Lung microvascular endothelial cell (primary cell): ENCODE data around the gene NEK7. TPM values are rescaled to one million over a fixed set of nuclear protein-coding genes. Genes with fewer than 3 reads are reported as not detected.
"Not testable (repeated sequence)": the region's sequence is repeated elsewhere in the genome, so short reads cannot be mapped to it uniquely, and the experiment has no call there.

Source experiments
- DNase-seq, 2 donors: peaks; one replicate each; pipeline versions ENCODE4 v3.0.0 to v3.0.0-alpha.2; 2010; ENCODE audit warnings: low read depth in 2 of 2
- total RNA-seq: library from RNA; depleted of rRNA; stranded (reverse); fragments of >200 nt; gene quantifications from 2 replicates; pipeline ENCODE4 v1.2.1, GENCODE V29; 2014

The NEK7 gene
- total RNA-seq, 1 donor from 2014 or later: 57.1 TPM

DNA sequence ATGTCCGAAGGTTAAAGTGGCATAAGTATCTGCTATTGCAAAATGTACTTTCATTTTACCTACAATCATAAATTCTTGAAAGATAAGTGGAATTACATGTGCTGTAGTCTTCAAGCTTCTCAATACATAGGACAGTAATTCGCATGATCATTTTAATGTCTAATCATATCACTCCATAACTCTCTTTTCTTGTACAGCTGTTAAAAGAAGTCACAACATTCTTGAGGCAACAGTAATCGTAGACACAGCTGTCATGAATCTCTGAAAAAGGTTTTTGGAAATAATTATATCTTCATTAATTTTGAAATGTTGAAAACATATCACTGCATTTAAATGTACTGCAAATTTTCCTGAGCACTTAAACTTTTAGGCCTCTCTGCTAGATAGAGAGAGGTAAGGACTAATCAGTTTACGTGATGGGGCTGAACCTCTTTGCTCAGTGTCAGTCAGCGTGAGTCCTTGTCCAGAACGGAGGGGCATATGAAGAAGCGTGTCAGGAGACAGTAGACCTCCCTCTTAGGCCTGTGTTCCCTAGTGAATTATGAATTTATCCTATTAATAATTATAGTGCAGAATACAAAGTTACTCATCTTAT lies 133.4 kb downstream of the NEK7 start:
- DNase-seq: no peak

DNA sequence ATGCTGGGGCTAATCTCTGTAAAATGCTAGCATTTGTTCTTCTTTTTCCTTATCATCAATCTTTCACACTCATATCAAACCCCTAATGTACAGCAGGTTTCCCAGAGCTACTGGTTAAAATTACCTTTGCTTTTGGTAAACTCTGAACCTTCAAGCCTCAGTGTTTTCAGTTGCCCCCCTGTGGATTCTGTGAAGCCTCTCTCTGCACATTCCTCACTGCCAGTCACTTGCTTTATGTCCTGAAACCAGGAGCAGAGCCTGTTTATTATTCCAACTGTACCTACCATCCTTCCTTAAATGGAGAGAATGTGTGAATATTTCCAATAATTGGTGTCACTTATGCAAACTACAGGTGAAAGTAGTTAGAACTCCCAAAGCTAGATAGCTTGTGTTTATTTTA lies 134.2 kb downstream of the NEK7 start:
- no peak for DNase-seq

DNA sequence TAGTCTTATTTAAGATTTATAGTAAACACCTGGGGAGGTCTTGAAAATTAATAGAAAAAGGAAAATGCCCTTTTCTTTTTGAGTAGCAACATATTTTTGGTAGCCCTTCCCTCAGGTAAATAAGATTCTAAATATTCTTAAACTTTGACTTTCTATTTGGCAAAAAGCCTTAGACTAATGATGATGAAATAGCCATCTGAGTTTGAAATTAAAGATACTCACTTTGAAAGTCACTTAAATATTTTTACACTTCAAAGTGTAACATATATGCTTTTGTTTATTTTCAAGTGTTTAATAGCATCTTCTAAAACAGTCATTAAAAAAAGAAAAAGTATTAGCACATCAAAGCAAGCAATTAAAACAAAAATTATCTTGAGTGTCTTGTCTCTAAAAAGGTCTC lies 135.1 kb downstream of the NEK7 start:
- no peak for DNase-seq

DNA sequence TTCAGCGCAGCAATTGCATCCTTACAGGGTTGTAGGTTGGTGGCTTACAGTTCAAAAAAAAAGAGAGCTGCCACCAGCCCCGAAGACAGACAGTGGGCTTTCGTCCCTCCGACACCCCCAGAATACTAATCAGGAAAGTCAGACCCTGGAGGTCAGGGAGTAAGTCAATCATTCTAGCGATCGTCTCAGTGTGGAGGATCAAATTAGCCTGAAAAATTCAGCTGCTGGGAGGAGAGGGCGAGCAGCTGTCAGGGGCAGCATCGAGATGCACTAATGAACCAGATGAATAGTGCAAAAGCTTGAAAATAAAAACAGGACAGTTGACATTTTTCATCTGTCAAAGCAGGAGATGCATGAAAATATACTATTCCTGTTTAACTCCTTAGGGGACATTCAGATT lies 138.4 kb downstream of the NEK7 start:
- no peak for DNase-seq

DNA sequence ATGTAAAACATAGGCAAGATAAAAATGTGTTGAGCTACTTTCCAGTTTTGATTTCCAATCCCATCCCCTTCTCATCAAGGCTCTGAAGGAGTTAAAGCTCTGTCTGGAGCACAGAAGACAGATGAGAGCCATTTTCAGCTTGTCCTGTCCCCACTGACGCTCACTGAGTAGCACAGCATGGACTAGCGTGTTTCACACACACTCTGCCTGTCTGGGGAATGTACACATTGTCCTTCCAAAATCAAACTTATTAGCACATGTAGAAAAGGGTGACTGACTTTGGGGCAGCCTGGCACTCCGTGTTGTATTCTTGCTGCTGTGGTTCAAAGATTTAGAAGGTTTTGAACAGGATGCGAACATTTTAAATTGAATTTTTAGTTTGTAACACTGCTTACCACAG lies 139.2 kb downstream of the NEK7 start:
- no peak for DNase-seq

DNA sequence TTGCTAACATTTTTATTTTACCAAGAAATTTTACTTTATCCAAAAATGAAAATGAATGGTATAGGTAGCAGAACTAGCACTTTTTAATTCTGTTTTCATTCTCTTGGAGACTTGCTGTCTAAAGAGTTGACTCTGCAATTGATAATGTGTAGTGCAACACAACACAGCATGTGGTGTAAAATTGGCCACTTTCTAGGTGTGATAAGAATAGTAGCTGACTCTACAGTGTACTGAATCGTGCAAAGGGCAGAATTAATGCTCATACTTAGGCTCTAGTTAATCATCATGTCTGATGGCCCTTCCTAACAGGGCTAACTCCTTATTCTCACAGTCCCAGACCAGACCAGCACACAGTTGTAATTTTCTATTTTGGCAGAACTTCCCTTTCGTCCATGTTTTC lies 140.5 kb downstream of the NEK7 start:
- no peak for DNase-seq

DNA sequence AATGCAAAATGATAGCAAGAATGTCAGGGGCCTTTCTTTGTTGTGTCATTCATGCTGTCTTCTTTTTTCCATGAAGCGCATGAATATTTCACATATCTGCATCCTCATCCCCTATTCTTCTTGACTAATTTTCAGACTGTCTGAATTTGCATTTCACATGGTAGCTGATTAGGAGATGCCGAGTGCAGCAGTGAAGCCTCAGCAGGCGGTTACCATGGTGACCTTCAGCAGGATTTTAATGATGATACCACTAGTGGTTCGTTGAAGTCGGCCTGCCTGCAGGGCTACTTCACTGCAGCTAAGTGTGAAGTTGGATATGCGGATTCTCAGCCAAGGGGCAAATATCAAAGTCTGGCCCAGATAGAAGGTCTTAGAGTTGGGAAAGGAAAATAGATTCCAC lies 141.8 kb downstream of the NEK7 start:
- no peak for DNase-seq

DNA sequence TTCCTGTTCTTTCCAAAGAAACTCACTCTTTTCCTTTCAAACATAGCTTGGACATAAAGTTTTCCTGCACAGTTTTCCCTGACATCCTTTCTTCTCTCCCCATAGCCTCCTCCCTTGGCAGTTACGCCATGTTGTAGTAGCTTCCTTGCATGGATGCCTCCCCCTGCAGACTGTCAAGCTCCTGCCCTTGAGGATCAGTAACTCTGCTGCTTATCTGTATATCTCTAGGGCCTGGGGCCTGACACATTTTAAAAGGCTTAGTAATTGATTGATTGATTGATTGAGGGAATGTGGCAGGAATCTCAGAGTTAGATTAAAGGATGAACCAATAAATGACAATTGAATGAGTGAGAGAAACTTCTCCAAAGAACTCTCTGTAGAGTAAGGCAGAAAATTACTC lies 143.7 kb downstream of the NEK7 start:
- DNase-seq: no peak

DNA sequence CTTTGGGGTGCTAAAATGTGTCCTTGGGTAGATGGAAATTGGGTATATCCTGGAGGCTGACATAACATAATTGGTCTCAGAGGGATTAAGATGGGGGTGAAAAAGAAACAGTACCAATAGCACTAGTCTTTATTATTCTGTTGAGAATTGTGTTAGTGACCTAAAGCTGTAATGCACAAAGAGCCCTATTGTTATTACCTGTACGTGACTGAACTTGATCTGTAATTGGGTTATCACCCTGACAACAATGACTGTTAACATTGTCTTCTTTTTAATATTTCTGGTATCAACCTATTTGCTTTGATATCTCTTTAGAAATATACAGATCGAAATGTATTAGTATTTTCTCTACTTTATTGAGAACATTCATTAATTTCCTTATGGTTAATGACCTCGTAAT lies 147.6 kb downstream of the NEK7 start:
- no peak for DNase-seq

DNA sequence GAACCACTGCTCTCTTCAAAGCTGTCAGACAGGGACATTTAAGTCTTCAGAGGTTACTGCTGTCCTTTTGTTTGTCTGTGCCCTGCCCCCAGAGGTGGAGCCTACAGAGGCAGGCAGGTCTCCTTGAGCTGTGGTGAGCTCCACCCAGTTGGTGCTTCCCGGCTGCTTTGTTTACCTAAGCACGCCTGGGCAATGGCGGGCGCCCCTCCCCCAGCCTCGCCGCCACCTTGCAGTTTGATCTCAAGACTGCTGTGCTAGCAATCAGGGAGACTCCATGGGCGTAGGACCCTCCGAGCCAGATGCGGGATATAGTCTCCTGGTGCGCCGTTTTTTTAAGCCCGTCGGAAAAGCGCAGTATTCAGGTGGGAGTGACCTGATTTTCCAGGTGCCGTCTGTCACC lies 158.0 kb downstream of the NEK7 start:
- not testable (repeated sequence) for DNase-seq

DNA sequence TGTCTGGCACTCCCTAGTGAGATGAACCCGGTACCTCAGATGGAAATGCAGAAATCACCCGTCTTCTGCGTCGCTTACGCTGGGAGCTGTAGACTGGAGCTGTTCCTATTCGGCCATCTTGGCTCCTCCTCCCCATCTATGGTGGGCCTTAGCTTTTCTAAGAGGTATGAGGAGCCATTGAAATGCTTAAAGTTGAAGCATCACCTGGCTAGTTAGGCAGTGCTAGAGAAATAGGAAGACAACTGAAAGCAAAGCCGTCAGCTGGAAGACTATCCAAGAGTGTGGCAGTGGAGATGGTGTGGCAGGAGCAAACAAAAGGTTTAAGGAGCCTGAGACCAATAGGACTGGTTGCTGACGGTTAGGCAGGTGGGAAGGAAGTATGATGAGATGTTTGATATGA lies 158.5 kb downstream of the NEK7 start:
- not testable (repeated sequence) for DNase-seq

DNA sequence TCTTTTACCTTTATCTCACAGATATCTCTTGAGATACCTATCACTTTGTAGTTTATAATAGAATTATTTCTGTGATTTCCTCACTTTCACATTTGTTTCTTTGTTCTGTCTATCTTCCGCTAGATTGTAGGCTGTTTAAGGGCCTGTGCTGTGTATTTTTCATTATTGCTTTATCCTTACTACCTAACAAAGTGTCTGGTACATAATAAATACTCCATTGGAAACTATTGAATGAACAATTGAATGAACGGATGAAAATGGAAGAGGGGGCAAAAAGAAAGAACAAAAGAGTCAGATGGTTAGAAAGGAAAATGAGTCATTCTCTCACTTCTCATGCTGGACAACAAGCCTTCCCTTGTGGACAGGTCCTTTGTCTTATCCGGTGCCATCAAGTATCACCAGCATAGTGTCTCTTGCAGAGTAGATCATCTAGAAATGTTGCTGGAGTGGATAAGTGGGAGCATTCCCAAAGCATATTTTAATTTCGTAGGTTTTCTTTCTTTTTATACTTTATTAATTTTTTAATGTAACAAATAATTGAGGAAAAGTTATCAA lies 159.8 kb downstream of the NEK7 start:
- DNase-seq: peak; percentile 18 to 23

DNA sequence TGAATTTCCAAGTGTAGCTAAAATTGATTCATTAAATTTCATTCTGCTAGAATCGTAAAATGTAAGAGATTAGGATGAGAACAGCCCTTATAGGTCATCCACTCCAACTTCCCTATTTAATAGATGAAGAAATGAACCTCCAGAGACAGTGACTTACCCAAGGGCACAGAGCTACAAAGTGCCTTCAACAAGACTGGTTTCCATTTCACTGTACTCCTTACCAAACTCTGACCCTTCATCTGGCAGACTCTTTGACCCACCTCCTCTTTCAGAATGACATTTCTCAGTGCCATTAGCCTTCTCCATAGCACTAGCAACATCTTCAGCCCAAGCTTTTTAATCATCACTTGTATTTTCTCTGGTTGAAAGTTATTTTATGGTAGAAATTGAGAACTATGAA lies 161.3 kb downstream of the NEK7 start:
- no peak for DNase-seq

DNA sequence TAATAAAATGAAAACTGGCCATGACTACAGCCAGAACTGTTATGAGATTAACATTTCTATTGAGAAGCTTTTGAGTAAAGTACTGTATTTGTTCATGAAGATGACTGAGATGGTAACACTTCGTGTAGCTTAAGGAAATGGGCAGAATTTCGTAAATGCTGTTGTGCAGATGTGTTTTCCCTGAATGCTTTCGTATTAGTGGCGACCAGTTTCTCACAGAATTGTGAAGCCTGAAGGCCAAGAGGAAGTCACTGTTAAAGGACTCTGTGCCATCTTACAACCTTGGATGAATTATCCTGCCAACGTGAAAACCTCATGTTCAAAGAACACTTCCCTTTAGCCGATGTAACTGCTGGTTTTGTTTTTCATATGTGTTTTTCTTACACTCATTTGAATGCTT lies 164.0 kb downstream of the NEK7 start:
- DNase-seq: no peak

DNA sequence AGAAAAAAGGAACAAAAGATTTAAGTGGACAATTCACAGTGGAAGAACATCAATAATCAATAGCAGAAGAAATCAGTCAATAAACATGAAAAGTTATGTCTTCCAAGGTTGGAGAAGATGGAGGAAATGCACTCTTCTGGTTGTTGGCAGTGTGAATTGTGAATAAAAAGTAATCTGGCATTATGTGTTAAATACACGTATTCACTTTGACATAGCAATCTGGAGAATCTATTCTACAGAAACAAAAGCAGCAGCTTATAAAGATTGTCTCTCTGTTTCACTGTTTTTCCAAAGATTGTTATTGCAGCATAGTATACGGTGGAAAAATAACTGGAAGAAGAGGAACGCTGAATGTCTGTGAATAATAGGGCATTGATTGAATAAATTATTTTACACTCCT lies 169.4 kb downstream of the NEK7 start:
- DNase-seq: no peak

DNA sequence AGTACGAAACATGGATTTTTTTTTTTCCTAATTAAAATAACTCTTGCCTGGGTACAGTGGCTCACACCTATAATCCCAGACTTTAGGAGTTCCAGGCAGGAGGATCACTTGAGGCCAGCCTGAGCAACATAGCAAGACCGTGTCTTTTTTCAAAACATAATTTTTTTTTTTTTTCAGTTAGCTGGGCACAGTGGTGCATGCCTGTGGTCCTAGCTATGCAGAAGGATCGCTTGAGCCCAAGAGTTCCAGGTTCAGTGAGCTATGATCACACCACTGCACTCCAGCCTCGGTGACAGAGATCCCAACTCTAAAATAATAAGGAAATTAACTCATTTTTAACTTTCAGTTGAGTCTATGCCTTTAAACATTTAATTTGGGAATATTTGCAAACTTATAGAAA lies 170.1 kb downstream of the NEK7 start:
- DNase-seq: no peak

DNA sequence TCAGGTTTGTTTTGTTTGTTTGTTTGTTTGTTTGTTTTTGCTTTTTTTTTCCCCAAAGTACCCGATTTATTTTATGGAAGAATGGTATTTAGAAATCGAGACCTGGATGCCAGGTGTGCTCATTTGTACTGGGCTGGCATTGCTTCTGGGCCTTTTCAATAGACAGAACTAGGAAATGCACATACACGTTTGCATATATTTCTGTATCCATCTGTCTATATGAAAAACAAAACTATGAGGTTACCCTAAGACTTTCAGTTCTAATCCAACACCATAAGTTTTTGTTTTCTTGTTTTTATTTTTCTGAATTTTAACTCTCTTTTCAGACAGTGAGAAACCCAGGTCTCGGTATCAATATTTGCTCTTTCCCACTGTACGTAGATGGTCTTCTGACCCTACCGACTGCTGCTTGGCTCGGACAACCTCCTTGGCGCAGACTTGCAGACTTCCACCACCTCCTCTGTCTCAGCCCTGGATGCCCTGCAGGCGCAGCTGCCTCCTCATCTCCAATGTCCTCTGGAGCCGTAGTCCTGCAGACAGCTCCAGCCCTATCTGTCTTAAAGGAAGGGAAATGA lies 171.7 kb downstream of the NEK7 start:
- no peak for DNase-seq

DNA sequence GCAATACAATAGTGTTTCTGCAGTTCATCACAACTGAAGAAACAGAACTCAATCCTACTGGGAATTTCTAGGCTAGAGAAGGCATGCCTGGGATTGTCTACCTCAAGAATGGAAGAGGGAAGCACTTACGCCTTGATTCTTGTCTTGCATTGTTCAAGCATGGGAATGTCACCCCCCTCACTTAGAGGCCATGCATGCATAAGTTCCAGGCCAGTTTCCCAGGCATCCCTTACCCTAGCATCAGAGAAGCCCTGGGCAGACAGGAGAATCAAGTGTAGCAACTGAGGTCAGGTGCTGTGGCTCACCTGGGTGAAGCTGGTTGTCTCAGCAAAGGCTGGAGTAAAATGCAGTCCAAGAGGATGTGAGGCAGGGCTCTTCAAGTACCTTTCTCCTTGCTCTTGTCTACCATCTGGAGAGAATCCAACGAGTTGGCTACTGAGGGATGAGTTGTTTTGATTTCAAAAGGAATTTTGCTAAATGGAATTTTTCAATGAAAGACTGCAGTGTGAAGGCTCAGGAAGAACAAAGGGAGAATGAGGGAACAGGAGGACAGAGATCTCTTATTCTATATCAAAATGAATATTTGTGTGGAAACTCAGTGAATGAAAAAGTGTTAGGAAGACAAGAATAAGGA lies 174.3 kb downstream of the NEK7 start:
- DNase-seq: no peak

DNA sequence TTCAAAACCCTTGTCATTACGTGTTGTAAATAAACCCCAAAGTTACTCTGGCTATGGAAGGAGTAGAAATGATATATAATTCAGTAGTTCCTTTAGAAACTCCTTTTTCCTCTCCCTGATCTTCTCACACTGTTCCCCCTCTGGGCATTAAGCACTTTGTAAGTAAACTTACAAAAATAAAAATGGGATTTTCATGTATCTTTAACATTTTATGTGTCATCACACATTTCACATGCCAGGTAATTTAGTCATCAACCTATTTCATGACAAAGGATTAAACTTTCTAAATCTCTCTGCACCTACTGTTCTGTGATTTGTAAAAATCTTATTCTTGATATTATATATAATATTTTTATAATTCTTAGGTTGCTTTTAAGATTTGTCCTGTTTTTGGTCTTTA lies 176.9 kb downstream of the NEK7 start:
- no peak for DNase-seq

DNA sequence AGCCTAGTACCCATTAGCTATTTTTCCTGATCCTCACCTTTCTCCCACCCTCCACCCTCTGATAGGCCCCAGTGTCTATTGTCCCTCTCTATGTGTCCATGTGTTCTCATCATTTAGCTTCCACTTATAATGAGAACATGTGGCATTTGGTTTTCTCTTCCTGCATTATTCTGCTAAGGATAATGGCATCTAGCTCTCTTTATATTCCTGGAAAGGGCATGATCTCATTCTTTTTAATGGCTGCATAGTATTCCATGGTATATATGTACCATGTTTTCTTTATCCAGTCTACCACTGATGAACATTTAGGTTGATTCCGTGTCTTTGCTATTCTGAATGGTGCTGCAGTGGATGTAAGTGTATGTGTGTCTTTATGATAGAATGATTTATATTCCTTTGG lies 178.9 kb downstream of the NEK7 start:
- no peak for DNase-seq

DNA sequence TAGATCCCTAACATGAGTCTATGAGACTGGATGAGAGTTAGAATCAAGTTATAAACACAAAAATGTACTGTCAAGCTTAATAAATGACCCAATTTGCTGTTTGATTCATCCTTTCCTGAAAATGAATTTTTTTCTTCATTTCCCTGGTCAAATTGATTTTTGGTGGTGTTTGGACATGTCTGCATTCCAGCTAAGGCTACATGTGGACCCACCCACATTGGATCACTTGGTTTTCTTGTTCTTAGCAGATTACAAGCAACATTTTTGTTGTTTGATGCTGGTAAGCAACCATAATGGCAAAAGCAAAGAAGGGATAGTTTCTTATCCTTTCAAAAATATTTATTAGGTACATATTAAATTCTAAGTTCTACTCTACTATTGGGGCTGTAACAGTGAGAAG lies 181.1 kb downstream of the NEK7 start:
- no peak for DNase-seq

DNA sequence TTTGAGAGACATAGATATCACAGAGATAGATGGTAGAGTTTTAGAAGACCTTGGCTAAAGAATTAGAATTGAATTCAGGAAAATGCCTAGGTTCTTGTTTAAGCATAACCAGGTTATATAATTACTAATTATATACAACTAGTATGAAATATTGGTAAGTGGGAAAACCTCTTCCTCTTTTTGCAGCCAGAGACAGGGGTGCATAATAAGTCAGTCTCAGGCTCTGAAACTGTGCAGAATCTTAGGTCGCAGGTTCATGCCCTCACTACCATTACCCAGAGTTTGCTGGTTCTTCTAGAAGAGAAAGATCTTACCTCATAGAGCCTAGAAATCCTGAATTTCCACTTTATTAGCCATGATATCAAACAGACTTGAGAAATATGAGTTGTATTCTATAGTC lies 183.3 kb downstream of the NEK7 start:
- DNase-seq: no peak

DNA sequence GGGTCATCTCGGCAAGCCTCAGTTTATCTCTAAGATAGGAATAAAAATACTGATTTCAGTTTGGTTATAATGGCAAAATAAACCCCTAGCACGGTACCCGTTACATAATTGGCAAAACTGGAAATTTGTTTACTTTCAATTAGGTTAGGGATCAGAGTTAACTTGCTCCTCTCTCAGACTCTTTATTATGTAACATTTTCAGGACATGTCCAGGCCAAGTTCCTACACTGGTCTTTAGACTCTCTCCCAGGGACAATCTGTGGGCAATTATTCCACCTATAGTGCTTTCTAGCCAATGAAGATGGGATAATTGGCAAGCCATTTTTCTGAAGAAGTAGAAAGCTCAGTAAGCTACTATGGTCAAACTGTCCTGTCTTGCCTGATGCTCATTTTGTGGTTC lies 189.4 kb downstream of the NEK7 start:
- DNase-seq: no peak
